HG03139 (cell line): ENCODE data around the gene DLL1.
"Not testable (repeated sequence)": the region's sequence is repeated elsewhere in the genome, so short reads cannot be mapped to it uniquely, and the experiment has no call there.

ENCODE experiments used
- ATAC-seq: cut with Tn5 transposase; IDR thresholded peaks from one replicate; pipeline ENCODE4 v1.9.1; 2021; ENCODE audit not compliant: unreplicated experiment

The DLL1 gene, protein sequence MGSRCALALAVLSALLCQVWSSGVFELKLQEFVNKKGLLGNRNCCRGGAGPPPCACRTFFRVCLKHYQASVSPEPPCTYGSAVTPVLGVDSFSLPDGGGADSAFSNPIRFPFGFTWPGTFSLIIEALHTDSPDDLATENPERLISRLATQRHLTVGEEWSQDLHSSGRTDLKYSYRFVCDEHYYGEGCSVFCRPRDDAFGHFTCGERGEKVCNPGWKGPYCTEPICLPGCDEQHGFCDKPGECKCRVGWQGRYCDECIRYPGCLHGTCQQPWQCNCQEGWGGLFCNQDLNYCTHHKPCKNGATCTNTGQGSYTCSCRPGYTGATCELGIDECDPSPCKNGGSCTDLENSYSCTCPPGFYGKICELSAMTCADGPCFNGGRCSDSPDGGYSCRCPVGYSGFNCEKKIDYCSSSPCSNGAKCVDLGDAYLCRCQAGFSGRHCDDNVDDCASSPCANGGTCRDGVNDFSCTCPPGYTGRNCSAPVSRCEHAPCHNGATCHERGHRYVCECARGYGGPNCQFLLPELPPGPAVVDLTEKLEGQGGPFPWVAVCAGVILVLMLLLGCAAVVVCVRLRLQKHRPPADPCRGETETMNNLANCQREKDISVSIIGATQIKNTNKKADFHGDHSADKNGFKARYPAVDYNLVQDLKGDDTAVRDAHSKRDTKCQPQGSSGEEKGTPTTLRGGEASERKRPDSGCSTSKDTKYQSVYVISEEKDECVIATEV

GRCh38 chr6:170290296-170291128, at the start of gene DLL1:
DLL1 (minus strand) TSS chr6:170291078; CDS start chr6:170290139, 939 bp downstream.
- no peak for ATAC-seq

DNA sequence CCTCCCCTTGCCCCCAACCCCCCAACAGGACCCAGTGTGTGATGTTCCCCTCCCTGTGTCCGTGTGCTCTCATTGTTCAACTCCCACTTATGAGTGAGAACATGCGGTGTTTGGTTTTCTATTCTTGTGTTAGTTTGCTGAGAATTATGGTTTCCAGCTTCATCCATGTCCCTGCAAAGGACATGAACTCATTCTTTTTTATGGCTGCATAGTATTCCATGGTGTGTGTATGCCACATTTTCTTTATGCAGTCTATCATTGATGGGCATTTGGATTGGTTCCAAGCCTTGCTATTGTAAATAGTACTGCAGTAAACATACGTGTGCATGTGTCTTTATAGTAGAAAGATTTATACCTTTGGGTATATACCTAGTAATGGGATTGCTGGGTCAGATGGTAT, 44.3 kb upstream of the DLL1 start:
- not testable (repeated sequence) for ATAC-seq

DNA sequence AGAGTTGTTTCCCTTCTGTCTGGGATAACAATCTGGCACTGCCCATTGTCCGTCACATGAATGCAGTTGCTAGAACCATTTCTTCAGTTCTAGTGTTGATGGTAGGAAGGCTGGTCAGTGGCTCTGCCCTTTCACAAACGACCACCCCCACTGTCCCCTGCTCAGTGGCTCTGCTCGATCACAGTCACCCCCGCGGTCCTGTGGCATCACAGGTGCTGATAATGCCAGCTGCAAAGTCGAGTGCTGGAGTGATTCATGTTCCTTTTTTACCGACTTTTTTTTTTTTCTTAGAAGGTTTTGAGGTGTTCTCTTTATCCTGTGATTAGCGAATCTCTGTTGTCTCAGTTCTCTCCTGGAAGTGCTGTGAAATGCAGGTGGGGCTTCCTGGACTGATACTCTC, 38.4 kb upstream of the DLL1 start:
- no peak for ATAC-seq

DNA sequence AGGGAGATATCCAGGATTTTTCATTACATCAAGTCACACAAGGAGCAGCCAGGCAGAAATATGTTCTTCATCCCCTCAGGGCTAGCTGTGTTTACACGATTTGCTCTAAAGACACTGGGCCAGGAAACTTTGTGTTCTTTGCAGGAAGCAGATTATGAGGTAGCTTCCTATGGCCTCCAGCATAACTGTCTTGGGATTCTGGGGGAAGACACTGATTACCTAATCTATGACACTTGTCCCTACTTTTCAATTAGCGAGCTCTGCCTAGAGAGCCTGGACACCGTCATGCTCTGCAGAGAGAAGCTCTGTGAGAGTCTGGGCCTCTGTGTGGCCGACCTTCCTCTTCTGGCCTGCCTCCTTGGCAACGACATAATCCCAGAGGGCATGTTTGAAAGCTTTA, 26.8 kb upstream of the DLL1 start:
- ATAC-seq = no peak

DNA sequence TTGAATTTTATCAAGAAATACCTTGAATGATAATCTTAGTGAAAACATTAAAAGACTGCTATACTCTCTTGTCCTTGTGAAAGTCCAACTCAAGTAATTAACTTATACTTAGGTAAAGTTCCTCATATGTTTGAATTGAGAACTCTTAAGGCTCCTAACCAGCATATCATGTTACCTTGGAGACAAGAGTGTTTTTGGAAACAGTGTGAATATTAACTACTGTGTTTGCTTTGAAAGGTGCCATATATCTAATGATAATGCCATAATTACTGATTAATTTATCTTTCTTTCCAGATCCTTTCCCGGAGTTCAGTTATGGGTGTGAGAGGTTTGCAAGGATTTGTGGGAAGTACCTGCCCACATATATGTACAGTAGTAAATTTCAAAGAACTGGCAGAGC, 26.2 kb upstream of the DLL1 start:
- no peak for ATAC-seq

GRCh38 chr6:170316071-170316470, 25.2 kb upstream of the DLL1 start:
- no peak for ATAC-seq

DNA sequence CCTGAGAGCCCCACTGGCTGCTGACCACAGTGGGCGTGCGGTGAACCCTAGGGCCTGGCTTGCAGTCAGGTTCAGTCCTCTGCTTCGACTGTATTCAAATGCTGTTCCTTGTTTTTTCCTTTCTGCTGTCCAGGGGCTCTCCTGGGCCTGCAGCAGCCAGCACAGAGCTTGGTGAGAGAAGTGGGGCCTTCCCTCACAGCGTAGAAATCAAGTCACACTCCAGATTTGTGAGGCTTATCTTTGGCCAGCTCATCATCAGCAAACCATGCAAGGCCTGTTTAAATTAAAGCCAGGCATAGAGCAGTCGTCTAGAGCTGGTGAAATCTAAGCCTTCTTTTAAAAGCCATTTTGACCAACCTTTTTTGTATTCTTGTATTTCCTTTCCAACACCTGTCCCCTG, 24.1 kb upstream of the DLL1 start:
- ATAC-seq = no peak

DNA sequence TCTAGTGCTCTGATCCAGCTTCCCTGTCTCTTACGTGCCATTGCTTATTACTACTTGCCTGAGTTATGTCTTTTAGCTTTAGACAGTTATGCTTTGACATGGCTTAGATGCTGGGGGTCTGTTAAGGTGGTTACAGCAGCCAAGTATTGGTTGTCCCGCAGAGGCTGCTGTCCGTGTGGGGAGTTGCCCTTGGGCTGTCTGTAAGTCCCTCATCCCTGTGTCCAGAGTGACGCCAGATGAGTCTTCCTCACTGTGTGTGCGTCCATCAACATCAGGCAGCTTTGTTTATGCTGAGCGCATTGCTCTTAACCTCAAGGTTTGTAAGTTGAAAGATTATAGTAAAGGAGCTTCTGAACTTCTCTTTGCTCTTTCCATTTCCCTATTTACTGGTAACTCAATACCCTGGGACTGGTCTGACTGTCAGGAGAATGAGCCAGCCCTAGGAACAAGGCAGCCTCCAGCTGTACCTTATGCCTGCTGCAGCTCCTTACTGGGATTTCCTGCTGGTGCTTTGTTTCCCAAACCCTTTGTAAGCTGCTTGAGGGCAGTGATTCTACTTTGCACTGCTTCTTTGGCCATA, 22.9 kb upstream of the DLL1 start:
- no peak for ATAC-seq

GRCh38 chr6:170312876-170313275, 22.0 kb upstream of the DLL1 start:
- no peak for ATAC-seq

DNA sequence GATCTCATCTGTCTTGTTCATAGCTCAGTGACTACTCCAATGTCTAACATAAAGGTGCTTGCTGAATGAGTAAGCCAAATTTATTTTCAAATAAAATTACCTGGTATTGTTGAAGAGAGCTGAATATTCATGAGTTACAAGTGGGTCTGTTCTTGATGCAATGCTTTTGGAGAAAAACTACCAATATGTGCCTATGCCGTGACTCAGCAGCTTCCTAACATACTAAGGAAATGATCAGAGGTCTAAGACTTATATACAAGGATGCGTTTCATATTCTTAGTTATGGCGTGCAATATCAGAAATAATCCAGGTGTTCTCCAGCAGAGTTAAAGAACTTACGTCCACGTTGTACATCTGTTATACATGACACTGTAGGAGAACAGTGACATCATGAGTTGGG, 20.8 kb upstream of the DLL1 start:
- no peak for ATAC-seq

DNA sequence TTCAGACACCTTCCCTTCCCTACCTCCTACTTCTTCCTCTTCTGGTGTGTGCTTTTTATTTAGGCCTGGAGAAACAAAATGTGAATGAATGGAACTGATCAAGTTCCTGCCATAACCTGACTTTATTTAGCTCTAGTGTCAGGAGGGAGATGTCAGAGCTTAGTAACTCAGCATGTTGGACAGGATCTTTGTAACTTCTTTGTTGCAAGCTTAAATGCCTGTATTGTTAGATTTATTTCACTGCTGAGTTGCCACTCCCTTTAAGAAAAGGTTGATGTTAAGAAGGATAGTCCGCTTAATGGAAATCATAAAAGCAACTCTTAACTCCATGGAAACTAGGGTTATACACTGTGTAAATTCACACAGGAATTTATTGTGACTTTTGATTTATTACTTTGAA, 17.9 kb upstream of the DLL1 start:
- ATAC-seq = no peak

- ATAC-seq = no peak
Measured at GRCh38 chr6:170307080-170307545, 16.2 kb upstream of the DLL1 start.

- ATAC-seq = peak; percentile 95
Measured at GRCh38 chr6:170306324-170307079, 15.6 kb upstream of the DLL1 start, which contains the start of gene FAM120B. FAM120B (plus strand) TSS chr6:170306758; CDS start chr6:170317391, 10,633 bp downstream.

- no peak for ATAC-seq
Measured at GRCh38 chr6:170305805-170306323, 15.0 kb upstream of the DLL1 start.

- ATAC-seq = no peak
Measured at GRCh38 chr6:170301184-170301583, 10.3 kb upstream of the DLL1 start.

- no peak for ATAC-seq
Measured at GRCh38 chr6:170298688-170299087, 7.8 kb upstream of the DLL1 start.

DNA sequence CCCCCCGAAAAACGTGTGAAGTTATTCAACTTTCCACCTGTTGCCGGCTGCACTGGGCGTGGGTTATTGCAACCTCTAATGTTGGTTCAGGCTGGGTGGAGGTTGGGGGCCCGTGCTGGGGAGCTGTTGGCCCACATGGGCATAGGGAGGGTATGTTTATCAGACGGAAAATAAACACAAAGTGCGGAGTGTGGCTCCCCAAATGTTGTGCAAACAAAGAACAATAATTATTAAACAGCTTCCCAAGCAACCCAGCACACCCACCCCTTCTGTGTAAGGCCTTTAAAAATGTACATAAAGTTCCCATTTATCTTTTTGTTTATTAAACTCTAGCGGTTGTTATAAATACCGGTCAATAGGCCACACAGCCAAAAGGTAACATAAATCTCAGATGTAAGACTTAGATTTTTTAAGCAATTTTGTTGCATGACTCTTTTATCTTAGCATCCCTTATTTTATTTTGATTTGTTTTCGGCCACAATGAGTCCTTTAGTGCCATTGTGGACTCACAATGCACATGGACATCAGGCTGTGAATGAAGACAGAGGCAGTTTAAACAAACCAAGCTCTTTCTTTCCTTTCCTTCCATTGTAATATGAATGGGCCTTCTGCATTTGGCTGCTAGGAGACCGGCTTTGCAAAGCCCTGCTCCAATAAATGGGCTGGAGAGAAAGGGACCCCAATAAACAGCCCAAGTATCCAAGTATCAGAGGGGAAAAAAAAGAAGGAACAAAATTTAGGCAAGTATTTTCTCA, 6.9 kb upstream of the DLL1 start:
- no peak for ATAC-seq

GRCh38 chr6:170296746-170297575, 6.1 kb upstream of the DLL1 start:
- ATAC-seq = no peak

DNA sequence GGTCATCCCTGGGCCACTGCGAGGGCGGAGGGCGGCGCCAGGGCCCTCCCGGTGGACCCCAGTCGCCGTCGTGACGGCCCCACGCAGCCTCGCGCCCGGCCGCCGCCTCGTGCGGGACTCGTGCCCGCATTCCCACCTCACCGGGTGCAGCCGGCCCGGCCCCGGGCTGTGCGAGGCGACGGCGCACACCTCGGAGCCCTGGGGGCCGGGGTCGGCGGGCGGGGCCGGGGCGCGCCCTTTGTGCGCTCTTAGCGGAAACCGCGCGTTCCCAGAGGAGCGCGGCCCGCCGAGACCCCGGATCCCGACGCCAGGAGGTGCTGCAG, 5.5 kb upstream of the DLL1 start:
- ATAC-seq = no peak
